Kasumi-1 (cell line): Measurements from ENCODE around the gene LY6G6F.

ENCODE experiments used
- DNase-seq, 2 experiments: peaks; one replicate each; lab custom pipeline; 2025; lab: John Stamatoyannopoulos, UW

LY6G6F gene

GRCh38 chr6:31723980-31724691 lies 17.5 kb downstream of the LY6G6F start:
- no peak for DNase-seq

GRCh38 chr6:31725502-31726350 lies 19.1 kb downstream of the LY6G6F start:
- peak; percentile 58 to 77 for DNase-seq

GRCh38 chr6:31727034-31727716 lies 20.5 kb downstream of the LY6G6F start:
- peak; percentile 95 to 97 for DNase-seq

- peak in 1 of 2 experiments; percentile 86 for DNase-seq
Measured at GRCh38 chr6:31727717-31728671, 21.3 kb downstream of the LY6G6F start.

- DNase-seq = peak; percentile 41 to 48
Measured at GRCh38 chr6:31728767-31729514, 22.3 kb downstream of the LY6G6F start, which contains the start of gene DDAH2. Gene DDAH2 (minus strand): TSS chr6:31729299. CDS start chr6:31729161, 138 bp downstream.

- DNase-seq = peak; percentile 78 to 82
Measured at GRCh38 chr6:31729515-31729978, 22.9 kb downstream of the LY6G6F start.

- DNase-seq = peak; percentile 67 to 73
Measured at GRCh38 chr6:31729979-31730630, 23.4 kb downstream of the LY6G6F start.

GRCh38 chr6:31730631-31731086 lies 24.0 kb downstream of the LY6G6F start:
- DNase-seq = no peak

GRCh38 chr6:31732029-31732428 lies 25.4 kb downstream of the LY6G6F start:
- DNase-seq = no peak

GRCh38 chr6:31733734-31734133 lies 27.1 kb downstream of the LY6G6F start:
- DNase-seq = no peak

- DNase-seq = no peak
Measured at GRCh38 chr6:31734247-31734820, 27.7 kb downstream of the LY6G6F start.

GRCh38 chr6:31734821-31735406 lies 28.2 kb downstream of the LY6G6F start:
- peak; percentile 74 to 78 for DNase-seq

- DNase-seq = peak; percentile 92 to 96
Measured at GRCh38 chr6:31736021-31736767, 29.5 kb downstream of the LY6G6F start, which contains the start of gene CLIC1. Gene CLIC1 (minus strand): TSS chr6:31736530. CDS start chr6:31736300, 230 bp downstream.

- DNase-seq = peak in 1 of 2 experiments; percentile 16
Measured at GRCh38 chr6:31736768-31737314, 30.2 kb downstream of the LY6G6F start.

- peak; percentile 64 to 80 for DNase-seq
Measured at GRCh38 chr6:31737315-31737990, 30.8 kb downstream of the LY6G6F start.

GRCh38 chr6:31737991-31738979 lies 31.6 kb downstream of the LY6G6F start:
- DNase-seq = peak; percentile 99
